Fibroblast of peridontal ligament (primary cell): ENCODE results near the gene PLEKHN1.
"Not testable (repeated sequence)": the region's sequence is repeated elsewhere in the genome, so short reads cannot be mapped to it uniquely, and the experiment has no call there.

ENCODE experiments used
- DNase-seq: peaks from one replicate; pipeline ENCODE4 v3.0.0-alpha.2; 2010; ENCODE audit errors: extremely low read depth

The PLEKHN1 gene

DNA sequence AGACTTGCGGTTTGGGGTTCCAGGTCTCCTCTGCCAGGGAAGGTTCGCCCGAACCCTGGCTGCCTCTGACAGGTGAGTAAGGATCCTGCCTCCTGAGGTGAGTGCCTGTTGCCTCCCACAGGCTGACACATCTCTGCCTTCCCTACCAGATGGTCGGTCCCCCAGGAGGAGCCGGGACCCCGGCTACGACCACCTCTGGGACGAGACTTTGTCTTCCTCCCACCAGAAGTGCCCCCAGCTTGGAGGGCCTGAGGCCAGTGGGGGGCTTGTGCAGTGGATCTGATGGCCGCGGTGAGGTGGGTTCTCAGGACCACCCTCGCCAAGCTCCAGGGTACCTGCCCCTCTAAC lies 8.0 kb downstream of the PLEKHN1 start:
- no peak for DNase-seq

DNA sequence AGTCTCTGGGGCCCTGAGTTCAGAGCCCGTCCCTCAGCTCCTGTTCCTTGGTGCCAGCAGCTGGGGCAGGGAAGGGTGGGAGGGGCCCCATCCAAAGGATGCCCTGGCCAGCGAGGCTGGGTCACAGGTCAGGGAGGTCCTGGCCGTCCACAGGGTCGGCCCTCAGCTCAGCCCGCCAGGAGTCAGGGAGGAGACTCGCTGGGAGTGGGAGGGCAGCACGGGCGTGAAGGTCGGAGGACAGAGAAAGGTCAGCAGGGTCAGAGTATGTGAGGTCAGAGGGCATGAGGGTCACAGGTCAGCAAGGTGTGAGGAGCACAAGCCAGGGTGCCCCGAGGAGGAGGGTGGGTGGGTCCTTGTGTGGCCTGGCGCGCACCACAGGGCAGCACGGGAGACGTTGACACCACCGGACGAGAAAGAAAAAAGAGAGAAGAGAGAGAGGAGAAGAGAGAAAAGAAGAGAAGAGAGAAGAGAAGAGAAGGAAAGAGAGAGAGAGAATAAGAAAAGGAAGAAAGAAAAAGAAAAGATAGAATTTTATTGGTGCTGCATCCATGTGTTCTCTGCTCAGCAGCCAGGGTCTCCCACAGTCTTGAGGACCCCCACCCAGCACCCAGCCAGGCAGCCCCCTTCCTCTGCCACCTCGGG lies 8.5 kb downstream of the PLEKHN1 start:
- DNase-seq, result no peak

DNA sequence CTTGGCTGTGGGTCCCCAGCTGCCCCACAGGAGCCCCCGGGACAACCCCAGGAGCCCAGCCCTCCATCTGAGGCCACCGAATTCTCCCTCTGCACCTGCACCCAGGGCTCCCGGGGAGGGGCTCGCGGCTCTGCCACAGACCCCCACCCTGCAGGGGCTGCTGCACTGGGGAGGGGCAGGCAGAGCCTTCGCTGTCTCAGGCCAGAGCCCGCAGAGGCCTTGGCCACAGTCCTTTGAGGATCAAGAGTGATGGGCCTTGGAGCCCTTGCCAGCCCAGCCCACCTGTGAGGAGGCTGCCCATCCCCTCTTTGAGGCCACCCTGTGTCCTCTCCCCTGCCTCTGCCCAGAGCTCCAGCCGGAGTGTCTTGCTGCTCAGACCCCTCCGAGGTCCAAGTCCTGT lies 9.1 kb downstream of the PLEKHN1 start:
- no peak for DNase-seq

DNA sequence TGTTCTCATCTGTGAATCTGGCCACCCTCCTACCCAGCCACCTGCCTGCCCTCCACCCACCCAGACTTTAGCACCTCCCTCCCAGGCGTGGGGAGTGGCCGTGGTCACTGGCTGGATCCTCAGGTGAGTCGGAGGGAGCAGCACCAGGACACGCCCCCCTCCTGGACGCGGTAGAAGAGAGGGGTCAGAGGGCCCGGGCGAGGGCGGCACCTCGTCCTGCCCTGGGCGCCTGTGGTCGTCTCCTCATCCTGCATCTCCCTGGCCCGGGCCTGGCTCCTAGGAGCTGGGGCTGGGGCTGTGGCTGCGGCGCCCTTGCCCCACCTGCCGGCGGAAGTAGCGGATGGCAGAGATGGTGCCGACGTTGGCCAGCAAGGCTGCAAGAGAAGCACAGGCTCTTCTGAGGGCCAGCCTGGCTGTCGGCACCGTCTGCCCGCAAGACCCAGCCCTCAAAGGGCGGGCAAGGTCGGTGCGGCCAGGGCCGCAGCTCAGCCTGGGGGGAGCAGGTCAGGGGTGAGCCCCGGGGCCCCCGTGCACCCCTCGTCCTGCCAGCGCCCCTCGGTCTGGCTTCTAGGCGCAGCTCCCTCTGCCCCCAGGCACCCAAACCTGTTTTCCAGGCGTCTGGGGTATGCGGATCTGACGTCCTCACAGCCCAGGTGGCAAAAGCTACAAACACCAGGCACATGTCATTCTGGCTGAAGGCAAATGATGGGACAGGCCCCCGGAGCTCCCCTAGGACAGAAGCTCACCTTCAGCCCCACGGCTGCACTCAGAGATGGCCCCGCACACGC lies 9.8 kb downstream of the PLEKHN1 start:
- peak; percentile 41 for DNase-seq

DNA sequence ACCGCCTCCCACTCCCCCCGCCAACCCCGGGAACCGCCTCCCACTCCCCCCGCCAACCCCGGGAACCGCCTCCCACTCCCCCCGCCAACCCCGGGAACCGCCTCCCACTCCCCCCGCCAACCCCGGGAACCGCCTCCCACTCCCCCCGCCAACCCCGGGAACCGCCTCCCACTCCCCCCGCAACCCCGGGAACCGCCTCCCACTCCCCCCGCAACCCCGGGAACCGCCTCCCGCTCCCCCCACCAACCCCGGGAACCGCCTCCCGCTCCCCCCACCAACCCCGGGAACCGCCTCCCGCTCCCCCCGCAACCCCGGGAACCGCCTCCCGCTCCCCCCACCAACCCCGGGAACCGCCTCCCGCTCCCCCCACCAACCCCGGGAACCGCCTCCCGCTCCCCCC lies 10.5 kb downstream of the PLEKHN1 start:
- not testable (repeated sequence) for DNase-seq

DNA sequence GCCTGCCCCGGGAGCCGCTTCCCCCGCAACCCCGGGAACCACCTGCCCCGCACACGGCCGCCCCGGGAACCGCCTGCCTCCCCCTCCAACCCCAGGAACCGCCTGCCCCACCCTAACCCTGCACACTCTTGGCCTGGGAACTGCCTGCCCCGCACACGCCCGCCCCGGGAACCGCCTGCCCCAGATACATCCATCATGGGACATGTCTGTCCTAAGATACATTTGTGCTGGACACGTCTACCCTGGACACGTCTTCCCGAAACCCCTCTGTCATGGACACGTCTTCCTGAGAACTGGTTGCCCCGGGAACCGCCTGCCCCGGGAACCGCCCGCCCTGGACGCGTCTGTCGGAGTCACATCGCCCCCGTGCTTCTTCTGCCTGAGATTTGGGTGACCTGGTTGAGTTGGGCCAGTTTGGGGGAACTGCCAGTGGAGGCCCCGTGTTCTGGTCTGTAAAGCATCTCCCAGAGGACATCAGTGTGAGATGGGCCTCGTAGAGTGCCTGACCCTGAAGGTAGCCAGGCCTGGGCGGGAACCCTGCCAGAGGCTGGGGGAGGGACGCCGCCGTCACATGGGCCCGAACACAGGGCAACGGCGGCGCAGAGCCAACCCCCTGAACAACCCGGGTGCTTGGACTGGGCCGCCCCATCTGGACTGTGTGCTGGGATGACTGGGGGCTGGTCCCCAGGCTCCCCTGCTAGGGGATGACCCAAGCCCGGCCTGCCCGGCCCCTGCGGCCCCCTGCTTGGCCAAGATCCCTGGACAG lies 12.0 kb downstream of the PLEKHN1 start:
- no peak for DNase-seq

DNA sequence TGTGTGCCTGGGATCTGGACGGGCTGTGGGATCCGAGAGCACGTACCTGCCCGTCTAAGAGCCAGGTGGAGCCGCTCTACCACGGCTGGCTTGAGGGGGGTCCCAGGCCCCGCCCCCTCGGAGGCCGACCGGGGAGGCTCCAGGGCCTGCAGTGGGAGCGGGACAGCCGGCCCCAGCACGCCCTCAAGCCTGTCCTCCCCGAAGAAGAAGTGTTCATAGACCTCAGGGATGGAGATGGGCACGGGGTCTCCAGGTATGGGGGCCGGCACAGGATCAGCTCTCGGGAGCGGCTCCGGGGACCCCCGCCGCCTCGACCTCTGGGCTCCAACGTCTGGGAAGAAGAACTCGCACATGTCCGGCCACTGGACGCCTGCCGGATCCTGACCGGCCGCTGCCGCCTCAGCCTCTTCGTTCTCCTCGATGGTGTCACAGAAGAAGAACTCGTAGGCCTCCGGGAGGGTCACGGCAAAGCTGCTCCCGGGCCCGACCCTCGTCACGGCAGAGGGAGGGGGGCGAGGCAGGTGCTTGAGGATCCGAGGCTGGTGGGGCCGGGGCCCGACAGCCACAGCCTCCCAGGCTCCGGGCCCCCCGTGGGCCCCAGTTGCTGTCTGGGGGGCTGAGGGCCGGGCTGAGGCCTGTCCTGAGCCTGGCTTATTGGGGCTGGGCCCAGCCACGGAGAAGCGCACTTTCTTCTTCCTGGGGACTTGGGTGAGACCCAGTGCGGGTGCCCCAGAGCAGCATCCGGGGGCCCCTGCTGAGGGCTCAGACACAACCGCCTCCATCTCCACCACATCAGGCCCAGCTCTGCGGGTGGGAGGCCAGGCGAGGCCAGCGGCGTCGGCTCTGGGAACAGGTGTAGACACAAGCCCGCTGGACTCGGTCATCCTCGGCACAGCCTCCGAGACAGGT lies 12.8 kb downstream of the PLEKHN1 start:
- DNase-seq, result no peak

DNA sequence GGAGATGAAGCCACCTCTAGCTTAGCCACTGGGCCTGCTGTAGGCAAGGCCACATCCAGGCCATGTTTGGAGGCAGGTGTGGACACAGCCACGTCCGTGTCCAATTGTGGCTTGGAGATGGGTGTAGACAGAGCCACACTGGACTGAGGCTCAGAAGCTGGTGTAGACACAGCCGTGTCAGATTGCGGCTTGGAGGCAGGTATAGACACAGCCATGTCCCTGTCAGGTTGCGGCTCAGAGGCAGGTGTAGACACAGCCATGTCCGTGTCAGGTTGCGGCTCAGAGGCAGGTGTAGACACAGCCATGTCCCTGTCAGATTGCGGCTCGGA lies 13.4 kb downstream of the PLEKHN1 start:
- no peak for DNase-seq

DNA sequence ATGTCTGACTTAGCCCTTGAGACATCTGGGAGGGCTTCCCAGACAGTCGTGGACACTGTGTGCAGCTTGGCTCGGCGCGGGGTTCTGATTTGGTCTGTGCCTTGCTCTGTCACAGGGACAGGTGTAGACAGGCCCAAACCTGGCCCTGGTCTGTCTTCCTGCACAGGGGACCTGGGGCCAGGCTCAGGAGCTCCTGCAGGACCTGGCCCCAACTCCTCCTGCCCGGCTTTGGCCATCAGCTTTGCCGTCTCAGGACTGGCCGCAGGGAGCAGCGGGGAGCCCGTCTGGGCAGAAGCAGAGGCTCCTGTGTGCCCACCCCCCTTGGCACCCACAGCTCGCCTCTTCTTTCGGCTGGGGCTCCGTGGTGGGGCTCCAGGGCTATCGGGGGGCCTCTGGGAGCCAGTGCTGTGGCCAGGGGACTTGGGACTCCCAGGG lies 13.9 kb downstream of the PLEKHN1 start:
- no peak for DNase-seq

DNA sequence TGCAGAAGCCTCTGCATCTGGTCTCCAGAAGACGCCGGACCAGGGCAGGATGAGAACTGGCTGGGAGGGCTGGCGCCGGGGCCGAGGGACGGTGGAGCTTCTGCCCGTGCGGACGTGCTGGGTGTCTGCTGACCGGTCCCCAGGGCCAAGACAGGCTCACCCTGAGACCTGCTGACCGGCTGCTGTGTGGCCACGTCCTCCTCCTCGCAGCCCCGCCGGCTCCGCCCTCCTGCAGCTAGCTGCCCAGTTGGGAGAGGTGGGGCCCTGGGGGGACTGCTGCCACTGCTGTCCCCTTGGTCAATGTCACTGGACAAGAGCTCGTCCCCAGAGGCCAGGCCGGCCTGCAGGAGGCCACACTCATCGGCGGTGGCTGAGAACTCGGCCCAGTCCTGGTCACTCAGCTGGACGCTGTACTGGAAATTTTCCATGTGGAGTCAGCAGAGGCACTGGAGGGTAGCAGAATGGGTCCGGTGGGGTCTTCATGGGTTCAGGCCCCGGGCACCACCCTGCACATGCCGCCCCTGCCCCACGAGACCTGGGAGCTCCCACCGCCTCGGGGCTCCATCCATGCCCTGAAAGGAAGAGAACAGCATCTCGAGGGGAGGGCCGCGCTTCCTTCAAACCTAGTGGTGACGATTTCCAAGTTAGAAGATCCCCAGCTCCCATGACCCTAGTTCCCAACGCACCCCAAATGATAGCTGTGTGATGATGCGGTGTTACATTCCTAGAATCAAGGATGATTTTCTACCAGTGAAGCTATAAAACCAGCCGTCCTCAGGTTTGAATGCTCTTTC lies 14.5 kb downstream of the PLEKHN1 start:
- DNase-seq, result no peak

DNA sequence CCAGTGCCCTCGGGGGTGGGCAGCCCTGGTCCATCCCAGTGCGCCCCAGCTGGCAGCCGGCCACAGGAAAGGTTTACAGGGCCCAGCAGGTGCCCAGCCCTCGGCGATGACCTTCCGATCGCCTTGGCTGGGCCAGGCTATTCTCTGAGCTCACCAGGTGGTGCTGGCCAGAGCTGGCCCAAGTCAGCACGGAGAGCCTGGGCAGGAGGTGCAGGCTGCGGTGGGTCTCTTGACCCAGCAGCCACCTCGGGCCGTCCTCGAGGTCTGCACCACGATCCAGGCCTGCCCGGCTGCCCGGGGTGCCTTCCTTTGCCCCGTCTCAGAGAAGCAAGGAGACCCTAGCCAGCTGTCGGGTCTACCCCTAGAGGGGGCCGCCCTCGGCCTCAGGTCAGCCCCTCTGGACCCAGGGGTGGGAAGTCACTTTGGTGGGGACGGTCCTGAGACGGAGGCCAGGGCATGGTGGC lies 15.2 kb downstream of the PLEKHN1 start:
- DNase-seq, result no peak

DNA sequence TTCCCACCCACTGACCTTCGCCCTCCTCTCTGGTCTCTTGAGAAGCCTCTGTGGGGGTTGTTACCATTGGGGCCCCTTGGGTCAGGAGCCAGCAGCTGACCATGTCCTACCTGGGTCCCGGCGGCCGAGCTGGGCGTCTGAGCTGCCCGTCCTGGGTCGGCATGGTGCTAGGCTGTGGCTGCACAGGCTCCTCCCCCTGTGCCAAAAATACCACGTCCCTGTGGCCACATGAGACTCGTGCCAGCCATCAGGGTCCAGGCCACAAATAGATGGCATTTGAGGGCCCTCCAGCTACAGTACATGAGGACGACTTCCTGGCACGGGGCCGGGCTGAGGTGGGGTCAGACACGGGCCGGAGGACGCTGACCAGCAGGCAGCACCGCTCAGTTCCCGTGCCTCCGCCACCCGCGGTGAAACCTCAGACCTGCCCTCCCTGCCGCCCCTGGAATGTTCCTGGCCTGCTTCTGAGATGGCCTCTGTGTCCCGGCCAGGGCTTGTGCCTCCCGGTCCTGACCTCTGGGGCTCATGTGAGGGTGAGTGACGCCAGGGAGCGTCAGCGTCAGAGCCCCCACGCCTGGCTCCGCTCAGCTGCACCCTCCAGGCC lies 15.8 kb downstream of the PLEKHN1 start, which contains the start of gene PERM1:
TSS of gene PERM1 (minus strand) at position 139 of the 604 bp plus-strand sequence. CDS start 1,064 bp downstream, outside the sequence.
- DNase-seq, result no peak

DNA sequence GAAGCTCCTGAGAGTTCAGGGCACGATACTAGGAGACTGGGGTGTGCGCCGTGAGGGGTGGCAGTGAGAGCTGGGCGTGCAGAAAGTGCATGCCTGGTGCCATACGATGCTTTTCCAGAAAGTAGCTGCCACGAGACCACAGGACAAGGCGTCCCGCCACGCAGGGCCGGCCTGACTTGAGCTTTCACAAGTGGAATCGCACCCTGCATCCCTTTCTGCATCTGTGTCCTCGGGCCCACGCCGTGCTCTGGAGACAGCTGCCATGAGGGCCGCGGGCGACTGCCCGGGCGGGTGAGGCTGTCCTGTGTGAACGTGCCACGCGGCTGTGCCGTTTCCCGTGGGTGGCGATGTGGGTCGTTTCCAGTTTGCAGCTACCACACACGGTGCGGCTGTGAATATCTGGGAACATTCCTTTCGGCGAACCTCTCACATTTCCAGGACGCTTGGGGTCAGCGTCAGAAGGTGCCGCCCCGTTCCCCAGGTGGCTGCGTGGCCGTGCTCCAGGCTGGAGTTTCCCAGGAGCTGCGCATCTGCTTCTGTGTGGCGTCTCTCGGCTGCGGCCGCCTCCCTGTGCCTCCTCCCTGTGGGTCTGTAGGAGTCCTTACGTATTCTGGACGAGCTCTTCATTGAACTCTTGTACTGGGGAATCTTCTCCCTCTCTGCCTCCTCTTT lies 16.6 kb downstream of the PLEKHN1 start:
- DNase-seq, result no peak

DNA sequence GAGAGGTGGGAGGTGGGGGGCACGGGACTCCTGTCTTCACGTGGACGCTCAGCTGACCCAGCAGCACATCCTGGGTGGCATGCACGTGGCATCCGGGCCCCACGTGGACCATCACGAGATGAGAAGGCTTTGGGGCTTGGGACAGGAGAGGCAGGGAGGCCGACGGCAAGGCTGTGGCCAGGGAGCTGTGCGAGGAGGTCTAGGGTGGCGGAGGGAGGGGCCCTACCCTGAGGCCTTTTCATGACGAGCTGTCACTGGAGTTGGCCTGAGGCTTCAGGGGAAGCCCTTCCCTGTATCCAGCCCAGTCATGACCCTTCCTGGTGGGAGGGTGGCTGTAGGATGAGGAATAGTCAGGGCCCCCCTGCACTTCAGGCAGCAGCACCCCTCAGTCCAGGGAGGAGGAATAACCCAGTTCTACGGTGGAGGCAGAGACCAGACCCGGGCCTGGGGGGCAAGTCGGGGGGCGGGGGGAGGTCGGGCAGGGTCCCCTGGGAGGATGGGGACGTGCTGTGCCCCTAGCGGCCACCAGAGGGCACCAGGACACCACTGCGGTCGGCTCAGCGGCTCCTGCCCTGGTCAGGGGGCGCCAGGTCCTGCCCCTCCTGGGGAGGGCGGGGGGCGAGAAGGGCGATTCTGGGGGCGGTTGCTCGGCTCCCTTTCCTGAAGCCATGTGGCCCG lies 17.7 kb downstream of the PLEKHN1 start:
- no peak for DNase-seq

DNA sequence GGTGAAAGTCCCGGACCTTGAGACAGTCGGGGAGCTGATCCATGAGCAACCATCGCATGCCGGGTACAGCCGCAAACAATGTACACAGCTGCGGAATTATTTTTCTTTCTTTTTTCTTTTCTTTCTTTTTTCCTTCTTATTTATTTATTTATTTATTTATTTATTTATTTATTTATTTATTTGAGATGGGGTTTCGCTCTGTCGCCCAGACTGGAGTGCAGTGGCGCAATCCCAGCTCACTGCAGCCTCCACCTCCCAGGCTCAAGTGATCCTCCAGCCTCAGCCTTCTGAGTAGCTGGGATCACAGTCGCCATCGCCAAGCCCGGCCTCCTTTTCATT lies 18.2 kb downstream of the PLEKHN1 start:
- no peak for DNase-seq

DNA sequence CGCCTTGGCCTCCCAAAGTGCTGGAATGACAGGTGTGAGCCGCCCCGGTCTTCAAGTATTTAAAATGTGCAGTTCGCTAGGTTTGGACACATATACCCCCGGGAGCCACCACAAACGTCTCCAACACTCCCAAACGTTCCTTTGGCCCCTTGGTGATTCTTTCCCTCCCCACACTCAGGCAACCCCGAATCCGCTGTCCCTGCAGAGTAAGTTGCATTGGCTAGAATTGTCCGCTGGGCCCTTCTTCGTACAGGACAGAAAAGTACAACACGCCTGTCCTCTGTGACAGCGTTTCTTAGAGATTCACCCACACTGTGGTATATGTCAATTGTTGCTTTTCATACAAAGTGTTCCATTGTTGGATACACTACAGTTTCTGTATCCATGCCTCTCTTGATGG lies 18.8 kb downstream of the PLEKHN1 start:
- DNase-seq, result no peak

DNA sequence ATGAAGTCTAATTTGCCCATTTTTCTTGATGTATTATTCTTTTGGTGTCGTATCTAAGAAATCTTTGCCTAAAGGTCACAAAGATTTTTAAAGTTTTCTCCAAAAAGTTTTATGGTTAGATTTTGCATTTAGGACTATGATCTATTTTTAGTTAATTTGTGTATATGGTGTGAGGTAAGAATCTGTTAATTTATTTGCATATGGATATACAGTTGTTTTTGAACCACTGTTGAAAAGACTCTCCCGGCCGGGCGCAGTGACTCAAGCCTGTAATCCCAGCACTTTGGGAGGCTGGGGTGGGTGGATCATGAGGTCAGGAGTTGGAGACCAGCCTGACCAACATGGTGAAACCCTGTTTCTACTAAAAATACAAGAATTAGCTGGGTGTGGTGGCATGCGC lies 21.8 kb downstream of the PLEKHN1 start:
- not testable (repeated sequence) for DNase-seq

DNA sequence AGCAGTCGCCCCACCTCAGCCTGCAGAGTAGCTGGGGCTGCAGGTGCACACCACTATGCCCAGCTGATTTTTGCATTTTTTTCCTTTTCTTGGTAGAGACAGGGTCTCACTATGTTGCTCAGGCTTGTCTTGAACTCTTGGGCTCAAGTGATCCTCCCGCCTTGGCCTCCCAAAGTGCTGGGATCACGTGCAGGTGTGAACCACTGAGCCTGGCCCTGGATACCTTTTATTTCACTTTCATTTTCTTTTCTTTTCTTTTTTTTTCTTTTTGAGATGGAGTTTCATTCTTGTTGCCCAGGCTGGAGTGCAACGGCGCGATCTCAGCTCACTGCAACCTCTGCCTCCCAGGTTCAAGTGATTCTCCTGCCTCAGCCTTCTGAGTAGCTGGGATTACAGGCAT lies 25.0 kb downstream of the PLEKHN1 start:
- DNase-seq, result not testable (repeated sequence)

DNA sequence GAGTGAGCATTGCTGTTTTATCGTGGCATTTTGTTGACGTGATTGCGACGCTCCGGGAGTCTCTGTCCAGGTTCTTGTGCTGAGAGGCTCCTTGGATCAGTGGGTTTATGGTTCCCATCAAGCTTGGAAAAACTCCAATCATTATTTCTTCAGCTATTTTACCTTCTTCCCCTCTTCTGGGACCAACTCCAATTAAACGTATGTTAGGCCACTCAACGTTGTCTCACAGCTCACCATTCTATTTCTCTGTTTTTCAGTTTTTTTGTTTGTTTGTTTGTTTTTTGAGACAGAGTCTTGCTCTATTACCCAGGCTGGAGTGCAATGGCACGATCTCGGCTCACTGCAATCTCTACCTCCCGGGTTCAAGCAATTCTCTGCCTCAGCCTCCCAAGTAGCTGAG lies 25.6 kb downstream of the PLEKHN1 start:
- DNase-seq, result no peak
